Renal cortex interstitium (tissue), 11 donors: ENCODE measurements around the gene CCDC91. TPM values are rescaled to one million over a fixed set of nuclear protein-coding genes. Genes with fewer than 3 reads are reported as not detected.

Source experiments
- DNase-seq, 11 donors: peaks; one replicate each; pipeline ENCODE4 v3.0.0-alpha.2; 2013; ENCODE audit warnings: low read depth in 9 of 11, low spot score in 4 of 11; ENCODE audit errors: extremely low read depth in 1 of 11
- polyA plus RNA-seq, 3 donors: library from polyadenylated mRNA; unstranded; fragments of 120-200 nt; gene quantifications; one replicate each; pipeline ENCODE4 v1.2.1, GENCODE V29; 2013; ENCODE audit not compliant: insufficient read length in 3 of 3

The CCDC91 gene
- polyA plus RNA-seq, 3 donors = 27.0 to 36.3 (median 29.9) TPM

GRCh38 chr12:28218875-28219274, 28.6 kb downstream of the CCDC91 start:
- DNase-seq = no peak

GRCh38 chr12:28219827-28220226, 29.6 kb downstream of the CCDC91 start:
- DNase-seq = no peak

DNA sequence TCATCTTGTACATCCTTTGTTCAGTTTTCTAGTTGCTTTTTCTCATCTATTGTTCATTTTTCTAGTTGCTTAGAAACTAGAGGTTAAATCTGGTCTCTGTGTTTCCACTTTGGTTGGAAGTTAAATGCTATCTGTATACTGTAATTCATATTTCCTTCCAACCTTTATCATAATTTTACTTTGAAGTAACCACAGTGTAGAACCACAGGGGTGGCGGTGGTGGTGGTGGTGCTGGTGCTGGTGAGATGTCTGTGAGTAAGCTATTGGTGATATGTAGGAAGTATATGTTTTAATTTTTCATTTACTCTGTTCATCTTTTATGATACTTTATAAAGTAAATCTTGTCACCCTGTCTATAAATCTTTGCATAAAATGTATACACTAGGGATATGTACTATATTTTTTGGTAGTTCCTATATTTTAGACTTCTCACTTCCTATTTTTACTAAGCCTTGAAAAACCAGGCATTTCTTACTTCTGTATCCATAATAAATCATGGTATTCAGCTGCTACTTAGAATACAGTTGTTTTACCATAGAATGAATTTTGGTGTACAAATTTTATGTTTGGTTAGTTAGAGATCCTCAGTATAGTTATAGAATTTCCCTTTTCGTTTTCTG, 31.9 kb downstream of the CCDC91 start:
- DNase-seq = no peak

DNA sequence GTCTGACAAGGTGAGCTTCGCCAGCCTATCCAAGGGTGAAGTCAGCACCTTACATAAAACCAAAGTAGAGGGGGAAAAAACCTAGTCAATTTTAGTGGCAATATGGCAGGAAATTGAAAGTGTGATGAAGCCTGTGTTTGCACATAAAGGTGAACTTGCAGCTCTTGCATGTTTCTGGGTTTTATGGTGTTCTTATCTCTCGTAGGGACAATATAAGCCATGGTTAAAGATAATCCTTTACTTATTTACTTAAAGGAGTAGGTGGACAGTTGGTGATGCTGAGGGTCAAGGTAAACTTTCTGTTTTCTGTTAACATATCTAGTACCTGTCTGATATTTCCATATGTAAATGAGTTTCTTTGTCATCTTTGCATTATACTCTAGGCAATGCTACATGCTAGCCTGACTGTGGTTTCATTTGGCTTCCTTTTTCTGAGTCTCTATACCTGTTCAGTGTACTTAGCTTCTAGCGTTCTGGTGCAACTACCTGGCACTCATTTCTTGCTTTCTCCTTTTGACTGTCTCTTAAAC, 32.8 kb downstream of the CCDC91 start:
- DNase-seq = no peak

GRCh38 chr12:28223858-28224257, 33.6 kb downstream of the CCDC91 start:
- DNase-seq = no peak

DNA sequence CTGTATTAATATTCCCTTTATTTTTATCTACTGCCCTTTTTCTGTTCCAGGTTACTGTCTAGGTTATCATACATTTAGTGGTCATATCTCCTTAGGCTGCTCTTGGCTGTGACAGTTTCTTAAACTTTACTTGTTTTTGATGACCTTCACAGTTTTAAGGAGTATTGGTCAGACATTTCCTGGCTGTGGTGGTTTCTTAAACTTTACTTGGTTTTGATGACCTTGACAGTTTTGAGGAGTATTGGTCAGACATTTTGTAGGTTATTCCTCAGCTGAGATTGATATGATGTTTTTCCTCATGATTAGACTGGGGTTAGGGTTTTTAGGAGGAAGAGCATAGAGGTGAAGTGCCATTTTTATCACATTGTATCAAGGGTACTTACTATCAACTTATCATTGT, 36.4 kb downstream of the CCDC91 start:
- DNase-seq = no peak

- no peak for DNase-seq
Observed at GRCh38 chr12:28227251-28227650, 37.0 kb downstream of the CCDC91 start.

- DNase-seq = no peak
Observed at GRCh38 chr12:28231248-28231647, 41.0 kb downstream of the CCDC91 start.

DNA sequence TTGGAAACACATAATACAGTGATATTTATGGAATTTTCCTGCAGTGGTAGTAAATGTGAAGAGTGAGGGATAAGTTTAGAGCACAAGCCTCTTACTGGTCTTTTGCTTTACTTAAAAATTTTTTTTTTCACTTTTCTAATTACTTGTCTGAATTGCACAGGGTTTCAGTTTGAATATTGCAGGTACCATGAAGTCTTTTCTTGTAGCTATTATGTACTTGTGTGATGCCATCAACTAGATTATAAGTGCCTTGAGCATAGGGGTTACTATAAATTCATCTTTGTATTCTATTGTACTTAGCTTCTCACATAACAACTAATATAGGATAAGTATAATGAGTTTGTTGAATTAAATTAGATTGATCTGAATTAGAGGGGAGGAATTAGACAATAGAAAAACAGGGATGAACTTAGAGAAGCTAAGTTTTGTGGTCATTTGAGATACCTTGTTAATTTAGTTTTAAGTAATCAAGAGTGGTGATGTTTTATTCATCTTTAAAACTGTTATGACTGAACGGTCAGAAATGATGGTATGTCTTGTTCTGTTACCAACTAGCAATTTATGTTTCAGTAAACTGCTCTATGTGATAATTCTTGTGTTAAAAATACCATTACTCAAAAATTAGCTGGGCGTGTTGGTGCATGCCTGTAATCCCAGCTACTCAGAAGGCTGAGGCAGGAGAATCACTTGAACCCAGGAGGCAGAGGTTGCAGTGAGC, 42.1 kb downstream of the CCDC91 start:
- no peak for DNase-seq

DNA sequence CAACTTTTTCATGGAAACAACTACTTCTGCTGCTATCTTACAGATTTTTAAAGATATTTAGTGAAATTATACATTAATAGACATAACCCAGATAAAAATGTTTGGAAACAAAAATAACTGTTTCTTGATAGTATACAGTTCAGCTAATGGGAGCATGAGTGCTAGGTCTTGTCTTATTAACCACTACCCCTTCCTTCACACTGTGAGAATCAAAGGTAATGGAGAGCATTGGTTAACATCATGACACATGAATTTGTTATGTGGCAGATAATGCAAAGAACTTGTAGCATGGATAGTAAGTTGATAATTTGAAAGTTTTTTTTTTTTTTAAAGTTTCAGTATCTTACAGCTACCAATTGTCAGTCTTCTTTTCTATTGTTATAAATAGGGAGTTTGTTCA, 44.2 kb downstream of the CCDC91 start:
- DNase-seq = no peak

DNA sequence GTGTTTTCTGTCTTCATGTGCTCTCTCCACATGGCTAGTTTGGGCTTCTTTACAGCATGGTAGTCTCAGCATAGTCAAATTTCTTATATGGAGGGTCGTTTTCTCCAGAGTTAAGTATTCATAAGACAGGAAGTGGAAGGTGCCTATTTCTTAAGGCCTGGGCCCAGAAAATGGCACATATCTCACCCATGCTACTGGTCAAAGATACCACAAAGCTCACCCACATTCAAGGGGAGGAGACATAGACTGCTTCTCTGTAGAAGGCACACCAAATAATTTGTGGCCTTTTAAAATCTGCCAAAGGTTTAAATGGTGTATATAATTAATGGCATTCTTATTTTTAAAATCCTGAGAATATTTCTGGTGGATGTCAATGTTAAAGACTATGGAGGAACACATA, 44.8 kb downstream of the CCDC91 start:
- DNase-seq = no peak

DNA sequence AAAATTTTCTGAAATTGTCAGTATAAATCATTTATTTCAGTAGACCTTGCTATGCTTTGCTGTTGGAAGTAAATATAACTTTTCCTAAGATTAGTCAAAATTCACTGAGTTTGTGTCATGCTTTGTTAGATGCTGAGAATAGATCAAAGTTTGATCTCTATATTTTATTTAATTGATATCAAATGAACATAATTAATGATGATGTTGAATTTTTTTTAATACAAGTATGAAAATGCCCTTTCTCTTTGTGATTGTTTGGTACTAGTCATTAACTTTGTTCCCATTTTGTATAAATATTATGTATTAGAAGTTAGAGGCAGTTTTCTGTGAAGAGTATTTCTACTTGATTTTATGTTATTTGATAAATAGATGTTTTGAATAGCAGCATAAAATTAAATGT, 45.7 kb downstream of the CCDC91 start:
- DNase-seq = no peak

GRCh38 chr12:28237423-28237822, 47.2 kb downstream of the CCDC91 start:
- DNase-seq = no peak

DNA sequence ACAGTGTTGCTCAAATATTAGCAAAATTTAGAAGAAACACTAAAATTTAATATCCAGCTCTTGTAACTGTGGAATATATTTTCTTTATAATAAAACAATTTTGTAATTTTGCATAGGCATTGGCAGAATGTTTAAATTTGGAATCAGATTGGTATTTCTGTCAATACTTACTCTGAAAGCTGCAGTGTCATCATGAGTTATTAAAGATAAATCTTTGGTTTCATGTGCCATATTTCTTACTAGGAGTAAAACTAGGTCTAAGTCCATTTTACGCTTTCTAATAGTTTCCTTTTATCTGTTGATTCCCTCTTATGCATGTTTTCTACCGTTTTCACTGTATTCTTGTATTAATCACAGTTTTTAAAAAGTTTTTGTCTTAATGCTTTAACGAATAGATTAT, 49.7 kb downstream of the CCDC91 start:
- no peak for DNase-seq

DNA sequence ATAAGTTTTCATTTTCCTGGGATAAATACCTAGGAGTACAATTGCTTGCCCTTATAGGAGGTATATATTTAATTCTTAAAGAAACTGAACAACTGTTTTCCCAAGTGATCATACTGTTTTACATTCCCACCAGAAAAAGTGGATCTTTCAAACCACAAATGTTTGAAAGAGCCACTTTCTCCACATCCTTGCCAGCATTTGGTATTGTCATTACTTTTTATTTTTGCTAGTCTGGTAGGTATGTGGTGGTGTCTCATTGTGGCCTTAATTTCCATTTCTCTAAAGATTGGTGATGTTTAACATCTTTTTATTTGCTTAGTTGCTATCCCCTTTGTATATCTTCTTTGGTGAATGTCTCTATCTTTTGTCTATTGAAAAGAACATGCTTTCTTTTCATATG, 50.6 kb downstream of the CCDC91 start:
- no peak for DNase-seq

GRCh38 chr12:28242129-28242495, 51.9 kb downstream of the CCDC91 start:
- DNase-seq = no peak

GRCh38 chr12:28242496-28243309, 52.4 kb downstream of the CCDC91 start:
- DNase-seq = no peak

GRCh38 chr12:28243310-28243633, 53.0 kb downstream of the CCDC91 start:
- no peak for DNase-seq

GRCh38 chr12:28247806-28248205, 57.5 kb downstream of the CCDC91 start:
- no peak for DNase-seq

DNA sequence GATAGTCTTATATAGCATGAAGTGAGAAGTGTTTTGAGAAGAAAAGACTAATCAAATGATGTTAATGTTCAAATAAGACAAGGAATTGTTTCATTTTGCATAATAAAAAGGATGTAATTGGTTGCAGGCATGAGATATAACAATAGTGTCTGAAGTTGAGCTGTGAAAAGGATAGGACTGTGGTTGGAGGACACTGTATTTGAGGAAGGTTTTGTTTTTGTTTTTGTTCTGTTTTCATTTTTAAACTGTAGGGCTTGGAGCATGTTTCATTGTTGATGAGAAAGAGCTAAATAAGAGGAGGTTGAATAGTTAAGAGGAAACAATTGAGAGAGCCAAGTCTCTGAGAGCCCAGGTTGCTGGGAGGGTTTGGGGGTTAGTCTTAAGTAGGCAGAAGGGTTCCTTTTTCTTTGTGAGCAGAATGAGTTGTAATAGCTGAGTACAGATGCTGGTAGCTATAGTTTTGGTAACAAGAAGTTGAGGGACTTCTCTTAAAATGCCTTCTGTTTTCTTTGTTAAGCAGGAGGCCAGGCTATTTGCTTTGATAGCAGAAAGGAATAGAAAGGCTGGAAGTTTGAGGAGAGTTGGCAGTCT, 58.4 kb downstream of the CCDC91 start:
- no peak for DNase-seq
